ENCODE measurements around the gene ITGB5.

DNA sequence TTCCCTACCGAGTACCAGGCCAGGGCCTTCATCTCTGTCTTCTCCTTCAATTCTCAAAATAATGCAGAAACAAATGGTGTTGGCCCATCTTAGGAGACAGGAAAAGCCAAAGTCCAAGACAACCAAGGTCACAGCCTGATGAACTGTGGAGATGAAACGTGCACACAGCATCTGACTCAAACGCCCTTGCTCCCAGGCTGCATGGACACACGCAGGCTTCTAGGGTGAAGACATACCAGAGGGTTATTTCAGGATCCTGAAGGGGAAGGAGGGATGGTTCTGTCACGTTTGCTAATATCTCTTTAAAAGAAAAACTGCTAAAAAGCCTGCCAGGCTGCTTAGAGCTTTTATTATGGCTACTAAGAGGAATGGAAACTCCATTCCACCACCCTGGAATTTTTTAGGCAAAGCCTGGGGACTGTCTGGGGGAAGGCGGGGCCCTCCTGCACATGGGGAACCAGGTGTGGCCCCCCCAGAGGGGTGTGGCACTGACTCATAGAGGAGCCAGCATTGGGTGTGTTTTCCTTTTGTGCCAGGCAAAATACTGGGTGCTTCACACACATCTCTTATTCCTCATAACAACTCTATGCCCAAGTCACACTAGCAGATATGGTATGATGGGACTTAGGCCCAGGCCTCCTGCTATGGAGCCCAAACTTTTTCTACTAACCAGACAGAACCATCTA, 94.0 kb downstream of the ITGB5 start:
- TF ChIP-seq POLR2AphosphoS5 (IDR thresholded peaks at IDR 0.05) (no peak), EP300 (IDR thresholded peaks at IDR 0.05) (no peak)
- TF ChIP-seq, protein P1, sequence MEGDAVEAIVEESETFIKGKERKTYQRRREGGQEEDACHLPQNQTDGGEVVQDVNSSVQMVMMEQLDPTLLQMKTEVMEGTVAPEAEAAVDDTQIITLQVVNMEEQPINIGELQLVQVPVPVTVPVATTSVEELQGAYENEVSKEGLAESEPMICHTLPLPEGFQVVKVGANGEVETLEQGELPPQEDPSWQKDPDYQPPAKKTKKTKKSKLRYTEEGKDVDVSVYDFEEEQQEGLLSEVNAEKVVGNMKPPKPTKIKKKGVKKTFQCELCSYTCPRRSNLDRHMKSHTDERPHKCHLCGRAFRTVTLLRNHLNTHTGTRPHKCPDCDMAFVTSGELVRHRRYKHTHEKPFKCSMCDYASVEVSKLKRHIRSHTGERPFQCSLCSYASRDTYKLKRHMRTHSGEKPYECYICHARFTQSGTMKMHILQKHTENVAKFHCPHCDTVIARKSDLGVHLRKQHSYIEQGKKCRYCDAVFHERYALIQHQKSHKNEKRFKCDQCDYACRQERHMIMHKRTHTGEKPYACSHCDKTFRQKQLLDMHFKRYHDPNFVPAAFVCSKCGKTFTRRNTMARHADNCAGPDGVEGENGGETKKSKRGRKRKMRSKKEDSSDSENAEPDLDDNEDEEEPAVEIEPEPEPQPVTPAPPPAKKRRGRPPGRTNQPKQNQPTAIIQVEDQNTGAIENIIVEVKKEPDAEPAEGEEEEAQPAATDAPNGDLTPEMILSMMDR (IDR thresholded peaks at IDR 0.05) = no peak

All from upper lobe of left lung (tissue), 4 donors.